Measurements from ENCODE around the gene ZNF275.
A peak's percentile ranks its signal among the peaks of the same experiment; 100 is the strongest.
"Not testable (repeated sequence)": the region's sequence is repeated elsewhere in the genome, so short reads cannot be mapped to it uniquely, and the experiment has no call there.

Gene ZNF275

GRCh38 chrX:153379508-153379907 lies 45.6 kb downstream of the ZNF275 start:
- Mint-ChIP-seq H3K27ac (no peak overlapping the region), H3K36me3 (ENCODE audit: insufficient read depth) (no peaks in the 10 kb centered on the region), H3K27me3 (no peaks in the 10 kb centered on the region), H3K4me3 (no peak overlapping the region), H3K9me3 (no peaks in the 10 kb centered on the region), H3K4me1 (ENCODE audit: low read depth in 2 of 2) (no peaks in the 10 kb centered on the region)
- no peak for DNase-seq
- no peak for ATAC-seq (replicated peaks)

- Mint-ChIP-seq H3K4me3 (no peak overlapping the region), H3K9me3 (no peaks in the 10 kb centered on the region), H3K27ac (no peak overlapping the region), H3K27me3 (no peaks in the 10 kb centered on the region), H3K36me3 (ENCODE audit: insufficient read depth) (no peaks in the 10 kb centered on the region), H3K4me1 (ENCODE audit: low read depth in 2 of 2) (no peaks in the 10 kb centered on the region)
- DNase-seq (no peak), ATAC-seq (replicated peaks) (no peak)
These were observed 46.1 kb downstream of the ZNF275 start for GRCh38 chrX:153379971-153380581.

GRCh38 chrX:153380691-153381090 lies 46.7 kb downstream of the ZNF275 start:
- Mint-ChIP-seq H3K27ac (no peak overlapping the region), H3K9me3 (no peaks in the 10 kb centered on the region), H3K4me1 (ENCODE audit: low read depth in 2 of 2) (no peaks in the 10 kb centered on the region), H3K27me3 (no peaks in the 10 kb centered on the region), H3K36me3 (ENCODE audit: insufficient read depth) (no peaks in the 10 kb centered on the region), H3K4me3 (no peak overlapping the region)
- no peak for ATAC-seq (replicated peaks)
- no peak for DNase-seq

- Mint-ChIP-seq H3K27ac (no peak overlapping the region), H3K36me3 (ENCODE audit: insufficient read depth) (no peaks in the 10 kb centered on the region), H3K9me3 (no peaks in the 10 kb centered on the region), H3K4me3 (no peak overlapping the region), H3K27me3 (no peaks in the 10 kb centered on the region), H3K4me1 (ENCODE audit: low read depth in 2 of 2) (no peaks in the 10 kb centered on the region)
- ATAC-seq (replicated peaks) (peak; percentile 54), DNase-seq (no peak)
These were observed 48.0 kb downstream of the ZNF275 start for GRCh38 chrX:153381684-153382532.

GRCh38 chrX:153382563-153383482 lies 48.9 kb downstream of the ZNF275 start:
- DNase-seq: no peak
- no peaks in the 10 kb centered on the region for H3K9me3 Mint-ChIP-seq
- no peak overlapping the region for H3K27ac Mint-ChIP-seq
- H3K27me3 Mint-ChIP-seq: no peaks in the 10 kb centered on the region
- ATAC-seq (replicated peaks): no peak
- H3K4me1 Mint-ChIP-seq (ENCODE audit: low read depth in 2 of 2): no peaks in the 10 kb centered on the region
- H3K4me3 Mint-ChIP-seq: no peak overlapping the region
- H3K36me3 Mint-ChIP-seq (ENCODE audit: insufficient read depth): no peaks in the 10 kb centered on the region

DNA sequence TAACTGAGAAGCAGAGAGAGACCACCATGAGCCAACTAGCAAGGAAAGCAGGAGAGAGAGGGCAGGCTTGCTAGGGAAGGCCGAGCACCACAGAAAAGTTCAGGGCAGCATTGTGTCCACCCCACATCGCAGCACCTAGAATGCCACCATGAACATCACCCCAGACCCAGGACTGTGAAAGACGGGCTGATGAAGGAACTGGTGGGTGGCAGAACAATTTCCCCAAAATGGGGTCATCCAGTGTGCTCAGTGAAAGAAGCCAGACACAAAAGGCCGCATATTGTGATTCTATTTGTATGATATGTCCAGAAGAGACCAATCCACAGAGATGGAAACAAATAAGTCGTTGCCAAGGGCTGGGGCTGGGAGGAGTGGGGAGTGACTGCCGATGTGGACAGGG lies 50.4 kb downstream of the ZNF275 start:
- H3K36me3 Mint-ChIP-seq (ENCODE audit: insufficient read depth): no peaks in the 10 kb centered on the region
- ATAC-seq (replicated peaks): no peak
- no peaks in the 10 kb centered on the region for H3K4me1 Mint-ChIP-seq (ENCODE audit: low read depth in 2 of 2)
- H3K27me3 Mint-ChIP-seq: no peaks in the 10 kb centered on the region
- DNase-seq: no peak
- H3K9me3 Mint-ChIP-seq: no peaks in the 10 kb centered on the region
- H3K27ac Mint-ChIP-seq: no peak overlapping the region
- H3K4me3 Mint-ChIP-seq: no peak overlapping the region

DNA sequence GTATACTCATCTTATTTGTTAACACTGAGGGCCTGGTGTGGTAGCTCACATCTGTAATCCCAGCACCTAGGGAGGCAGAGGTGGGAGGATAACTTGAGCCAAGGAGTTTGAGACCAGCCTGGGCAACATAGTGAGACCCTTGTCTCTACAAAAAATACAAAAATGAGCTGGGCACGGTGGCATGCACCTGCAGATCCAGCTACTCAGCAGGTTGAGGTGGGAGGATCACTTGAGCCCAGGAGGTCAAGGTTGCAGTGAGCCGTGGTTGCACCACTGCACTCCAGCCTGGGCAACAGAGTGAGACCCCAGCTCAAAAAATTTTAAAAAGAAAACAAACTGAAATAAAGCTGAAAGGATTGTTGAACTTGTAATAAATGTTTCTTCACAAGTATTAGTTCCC lies 51.0 kb downstream of the ZNF275 start:
- H3K27ac Mint-ChIP-seq: not testable (repeated sequence)

GRCh38 chrX:153386097-153386496 lies 52.1 kb downstream of the ZNF275 start:
- no peaks in the 10 kb centered on the region for H3K4me1 Mint-ChIP-seq (ENCODE audit: low read depth in 2 of 2)
- H3K9me3 Mint-ChIP-seq: no peaks in the 10 kb centered on the region
- no peak overlapping the region for H3K4me3 Mint-ChIP-seq
- no peaks in the 10 kb centered on the region for H3K36me3 Mint-ChIP-seq (ENCODE audit: insufficient read depth)
- ATAC-seq (replicated peaks) (no peak), DNase-seq (no peak)
- H3K27ac Mint-ChIP-seq: no peak overlapping the region
- H3K27me3 Mint-ChIP-seq: no peaks in the 10 kb centered on the region

More for the DNA sequence above, 51.0 kb downstream of the ZNF275 start:
- H3K4me3 Mint-ChIP-seq; H3K27me3 Mint-ChIP-seq; H3K9me3 Mint-ChIP-seq; H3K4me1 Mint-ChIP-seq (ENCODE audit: low read depth in 2 of 2); DNase-seq; H3K36me3 Mint-ChIP-seq (ENCODE audit: insufficient read depth); ATAC-seq (replicated peaks): not testable (repeated sequence)

GRCh38 chrX:153387345-153387744 lies 53.4 kb downstream of the ZNF275 start:
- no peaks in the 10 kb centered on the region for H3K9me3 Mint-ChIP-seq
- H3K4me1 Mint-ChIP-seq (ENCODE audit: low read depth in 2 of 2): no peaks in the 10 kb centered on the region
- H3K4me3 Mint-ChIP-seq: no peak overlapping the region
- no peaks in the 10 kb centered on the region for H3K36me3 Mint-ChIP-seq (ENCODE audit: insufficient read depth)
- no peak overlapping the region for H3K27ac Mint-ChIP-seq
- ATAC-seq (replicated peaks): no peak
- no peaks in the 10 kb centered on the region for H3K27me3 Mint-ChIP-seq
- DNase-seq: no peak

- DNase-seq: no peak
- Mint-ChIP-seq H3K4me3 (no peak overlapping the region), H3K4me1 (ENCODE audit: low read depth in 2 of 2) (no peaks in the 10 kb centered on the region), H3K9me3 (no peaks in the 10 kb centered on the region), H3K27ac (no peak overlapping the region), H3K27me3 (no peaks in the 10 kb centered on the region), H3K36me3 (ENCODE audit: insufficient read depth) (no peaks in the 10 kb centered on the region)
- ATAC-seq (replicated peaks): no peak
These were observed 54.2 kb downstream of the ZNF275 start for GRCh38 chrX:153387987-153388721.

GRCh38 chrX:153388722-153389459 lies 54.9 kb downstream of the ZNF275 start:
- no peaks in the 10 kb centered on the region for H3K36me3 Mint-ChIP-seq (ENCODE audit: insufficient read depth)
- no peak for DNase-seq
- no peaks in the 10 kb centered on the region for H3K27me3 Mint-ChIP-seq
- H3K27ac Mint-ChIP-seq: no peak overlapping the region
- H3K4me1 Mint-ChIP-seq (ENCODE audit: low read depth in 2 of 2): no peaks in the 10 kb centered on the region
- H3K9me3 Mint-ChIP-seq: no peaks in the 10 kb centered on the region
- no peak overlapping the region for H3K4me3 Mint-ChIP-seq
- ATAC-seq (replicated peaks): no peak

- ATAC-seq (replicated peaks); DNase-seq; H3K36me3 Mint-ChIP-seq (ENCODE audit: insufficient read depth); H3K4me3 Mint-ChIP-seq; H3K27ac Mint-ChIP-seq; H3K4me1 Mint-ChIP-seq (ENCODE audit: low read depth in 2 of 2); H3K9me3 Mint-ChIP-seq; H3K27me3 Mint-ChIP-seq: not testable (repeated sequence)
These were observed 55.5 kb downstream of the ZNF275 start for GRCh38 chrX:153389460-153389768.
